Spleen (tissue), 11 donors: ENCODE results near the gene SAMD15. TPM values are rescaled to one million over a fixed set of nuclear protein-coding genes. Genes with fewer than 3 reads are reported as not detected.

Experiments
- DNase-seq: peaks from one replicate; pipeline ENCODE4 v3.0.0-alpha.2; 2020
- H3K27ac ChIP-seq, 8 donors: fragments of 200-600 bp; sonication (generic) in 7 of 8; 1 replicate in 4 of 8; 2 replicates in 4 of 8; pipeline versions ENCODE4 v1.5.0 to v1.8.0; 2016 to 2021; ENCODE audit warnings: inconsistent platforms in 4 of 8, mild to moderate bottlenecking in 4 of 8, moderate library complexity in 1 of 8
- H3K27me3 ChIP-seq, 7 donors: fragments of 200-600 bp; sonication (generic) in 6 of 7; replicated peaks in 1 of 7; 1 replicate in 4 of 7; 2 replicates in 3 of 7; pipeline versions ENCODE4 v1.5.0 to v1.8.0; 2016 to 2021; ENCODE audit warnings: inconsistent platforms in 3 of 7, mild to moderate bottlenecking in 1 of 7
- H3K36me3 ChIP-seq, 6 donors: fragments of 200-600 bp; sonication (generic) in 5 of 6; 1 replicate in 4 of 6; 2 replicates in 2 of 6; pipeline versions ENCODE4 v1.5.0 to v1.8.0; 2016 to 2021; ENCODE audit warnings: inconsistent platforms in 2 of 6
- H3K4me1 ChIP-seq, 6 donors: fragments of 200-600 bp; sonication (generic) in 5 of 6; 1 replicate in 3 of 6; 2 replicates in 3 of 6; pipeline versions ENCODE4 v1.5.0 to v1.8.0; 2016 to 2021; ENCODE audit warnings: inconsistent platforms in 3 of 6
- H3K4me3 ChIP-seq, 8 donors: fragments of 200-600 bp; sonication (generic) in 7 of 8; 1 replicate in 4 of 8; 2 replicates in 4 of 8; pipeline versions ENCODE4 v1.5.0 to v1.8.0; 2016 to 2021; ENCODE audit warnings: inconsistent platforms in 4 of 8, mild to moderate bottlenecking in 4 of 8, moderate library complexity in 2 of 8
- H3K9me3 ChIP-seq, 8 donors: fragments of 200-600 bp; sonication (generic) in 7 of 8; 1 replicate in 4 of 8; 2 replicates in 4 of 8; pipeline versions ENCODE4 v1.5.0 to v1.8.0; 2016 to 2021; ENCODE audit warnings: inconsistent platforms in 4 of 8
- CTCF ChIP-seq, 11 experiments: fragments of 200-600 bp in 7 of 11; fragments of 450-650 bp in 4 of 11; sonication (generic) in 4 of 11; IDR thresholded peaks in 8 of 11; conservative IDR thresholded peaks in 3 of 11; 1 replicate in 7 of 11; 2 replicates in 4 of 11; pipeline versions ENCODE4 v1.4.0 to v1.8.0; 2016 to 2021; ENCODE audit warnings: antibody characterized with exemption in 11 of 11, inconsistent platforms in 4 of 11, mild to moderate bottlenecking in 1 of 11
- POLR2A ChIP-seq, 3 donors: fragments of 450-650 bp; IDR thresholded peaks; one replicate each; pipeline ENCODE4 v1.5.1; 2017; ENCODE audit warnings: antibody characterized with exemption in 3 of 3, mild to moderate bottlenecking in 1 of 3
- POLR2AphosphoS5 ChIP-seq, 3 donors: sonication (generic); formaldehyde crosslinking; IDR thresholded peaks; one replicate each; pipeline ENCODE4 v1.5.1; 2017; ENCODE audit warnings: antibody characterized with exemption in 3 of 3
- WGBS, 5 donors: extraction: QIAGEN DNeasy Blood & Tissue Kit in 3 of 5; methylation state at CpG; one replicate each; pipeline versions ENCODE4 v1.1.5 to v1.1.7; 2013 to 2018; 5-methylcytosine and 5-hydroxymethylcytosine counted together
- intact Hi-C: fragments of 100-400 bp; cut with DNase I; formaldehyde crosslinking; loops from one replicate; pipeline ENCODE4 v1.15.0; 2023; ENCODE audit warnings: low total_unique reads
- polyA plus RNA-seq, 3 donors: library from polyadenylated mRNA; stranded (reverse); fragments of 200-250 nt; gene quantifications; one replicate each; pipeline ENCODE4 v1.2.1, GENCODE V29; 2013
- total RNA-seq, 7 donors: library from RNA; depleted of rRNA in 3 of 7; stranded (reverse); fragments of >200 nt in 3 of 7; fragmentation: NEBNext Ultra II Directional in 4 of 7; extraction: Animal tissue kit (Norgen Biotek cat#: 25700) in 4 of 7; gene quantifications; one replicate each; pipeline versions ENCODE4 v1.1.0 to v1.2.1, GENCODE V29; 2016 to 2021
- donor health status: healthy with polysubstance abuse.
- donor health status: DM: no; HTN: no; CAD: no; lungs with moderate emphysema.
- donor health status: DM: no; HTN: no; CAD: no.
- donor health status: Bipolar disorder and iron deficiency.
- donor health status: healthy.
- donor health status: DM: no; HTN: no; CAD: no.
- donor health status: DM: yes; HTN: yes; CAD: no.

SAMD15 gene
- total and polyA plus RNA-seq, 10 donors, result 0.15 to 1.7 (median 0.79) TPM; not detected in 1

DNA sequence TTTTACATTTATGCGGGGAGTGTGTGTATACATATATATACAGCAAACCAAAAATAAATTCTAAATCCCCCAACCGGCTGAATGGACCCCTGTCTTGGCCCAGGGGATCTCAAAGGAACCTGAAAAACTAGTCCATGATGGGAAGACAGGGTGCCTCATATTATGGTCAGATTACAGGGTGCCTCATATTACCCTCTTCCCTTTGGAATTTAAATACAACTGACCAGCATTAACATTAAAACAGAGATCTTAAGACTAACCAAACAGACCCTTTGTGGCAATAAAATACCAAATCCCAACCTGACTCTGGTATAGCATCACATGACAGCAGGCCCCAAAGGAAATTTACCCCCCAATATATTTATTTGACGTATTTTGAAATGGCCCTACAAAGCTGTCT is 39.3 kb upstream of the SAMD15 start:
- Histone ChIP-seq H3K27me3 (no peaks in the 10 kb centered on the region), H3K4me3 (no peak overlapping the region), H3K36me3 (peaks cover 0 to 82% (median 39%) of the 10 kb centered on the region in 6 donors), H3K4me1 (no peaks in the 10 kb centered on the region), H3K9me3 (no peaks in the 10 kb centered on the region), H3K27ac (no peak overlapping the region)
- no peak for DNase-seq
- WGBS, 5 donors, result 89 to 97% (median 96%) methylated on average over 3 of the region's 3 CpGs
- no peak for TF ChIP-seq CTCF (IDR thresholded peaks at IDR 0.05 in 8 of 11, conservative IDR thresholded peaks at IDR 0.05 in 3 of 11)
- no peak for TF ChIP-seq POLR2AphosphoS5 (IDR thresholded peaks at IDR 0.05)
- TF ChIP-seq POLR2A (IDR thresholded peaks at IDR 0.05), result no peak
- intact Hi-C loops, result no loop called here

DNA sequence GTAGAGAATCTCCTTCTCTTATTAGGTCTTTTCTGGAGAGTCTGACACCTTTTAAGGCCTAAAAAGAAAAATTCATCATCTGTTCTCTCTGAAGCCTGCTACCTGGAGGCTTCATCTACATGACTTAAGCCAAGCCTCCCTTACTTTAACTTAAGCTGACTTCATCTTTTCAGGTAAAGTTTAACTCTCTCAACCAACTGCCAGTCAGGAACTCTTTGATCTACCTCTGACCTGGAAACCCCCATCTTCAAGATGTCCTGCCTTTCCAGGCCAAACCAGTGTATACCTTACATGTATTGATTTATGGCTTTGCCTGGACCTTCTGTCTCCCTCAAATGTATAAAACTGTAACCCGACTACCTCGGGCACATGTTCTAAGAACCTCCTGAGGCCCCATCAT is 38.9 kb upstream of the SAMD15 start:
- intact Hi-C loops, result no loop called here
- 88 to 95% (median 93%) methylated on average over 2 of the region's 2 CpGs for WGBS, 5 donors
- no peaks in the 10 kb centered on the region for H3K9me3 ChIP-seq
- no peak overlapping the region for H3K27ac ChIP-seq
- no peak for TF ChIP-seq CTCF (IDR thresholded peaks at IDR 0.05 in 8 of 11, conservative IDR thresholded peaks at IDR 0.05 in 3 of 11)
- TF ChIP-seq POLR2A (IDR thresholded peaks at IDR 0.05), result no peak
- no peak for TF ChIP-seq POLR2AphosphoS5 (IDR thresholded peaks at IDR 0.05)
- no peak for DNase-seq
- H3K4me1 ChIP-seq, result no peaks in the 10 kb centered on the region
- no peaks in the 10 kb centered on the region for H3K27me3 ChIP-seq
- peaks cover 0 to 87% (median 43%) of the 10 kb centered on the region in 6 donors for H3K36me3 ChIP-seq
- H3K4me3 ChIP-seq, result no peak overlapping the region

DNA sequence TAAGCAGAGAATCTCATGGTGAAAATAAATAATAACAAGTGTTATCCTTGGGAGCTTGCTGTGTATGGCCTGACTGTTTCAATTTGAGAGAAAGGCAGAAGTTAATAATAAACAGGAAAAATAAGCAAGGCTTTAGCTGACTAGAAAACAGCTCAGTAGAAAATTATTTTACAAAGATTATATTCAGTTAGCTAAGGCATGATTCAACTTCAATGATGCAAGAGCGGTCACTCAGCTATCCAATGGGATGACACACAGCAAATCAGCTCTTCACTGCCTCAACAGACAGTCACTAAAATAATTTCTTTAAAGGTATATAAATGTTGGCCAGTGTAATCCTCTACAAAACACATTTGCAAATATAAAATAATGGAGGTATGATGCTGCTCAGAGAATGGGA is 37.8 kb upstream of the SAMD15 start:
- TF ChIP-seq POLR2A (IDR thresholded peaks at IDR 0.05), result no peak
- no peak for TF ChIP-seq CTCF (IDR thresholded peaks at IDR 0.05 in 8 of 11, conservative IDR thresholded peaks at IDR 0.05 in 3 of 11)
- no peak for TF ChIP-seq POLR2AphosphoS5 (IDR thresholded peaks at IDR 0.05)
- WGBS, 5 donors, result 97 to 100% (median 98%) methylated on average over 1 of the region's 1 CpG
- Histone ChIP-seq H3K4me1 (no peaks in the 10 kb centered on the region), H3K36me3 (peaks cover 0 to 98% (median 50%) of the 10 kb centered on the region in 6 donors), H3K9me3 (no peaks in the 10 kb centered on the region), H3K4me3 (no peak overlapping the region), H3K27me3 (no peaks in the 10 kb centered on the region), H3K27ac (no peak overlapping the region)
- intact Hi-C loops, result no loop called here
- DNase-seq, result no peak

DNA sequence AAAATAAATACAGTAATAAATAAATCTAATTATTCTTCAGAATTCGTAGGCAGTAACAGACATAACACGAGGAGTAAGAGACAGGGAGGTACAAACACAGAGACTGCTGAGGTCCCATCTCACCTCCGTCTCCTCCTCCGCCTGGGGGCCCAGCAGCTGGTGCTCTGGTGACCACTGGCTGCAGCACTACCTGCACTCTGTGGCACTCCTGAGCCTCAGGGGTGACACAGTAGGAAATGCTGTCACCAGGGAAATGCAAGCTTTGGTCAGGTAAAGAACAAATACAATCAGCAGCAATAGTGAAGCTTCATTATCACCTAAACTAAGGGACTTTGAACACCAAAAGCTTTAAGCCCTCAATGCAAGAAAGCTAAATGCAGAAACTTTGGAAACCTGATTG is 36.8 kb upstream of the SAMD15 start:
- no peak for DNase-seq
- WGBS, 5 donors, result 88 to 98% (median 94%) methylated on average over 4 of the region's 4 CpGs
- no peak for TF ChIP-seq POLR2AphosphoS5 (IDR thresholded peaks at IDR 0.05)
- TF ChIP-seq POLR2A (IDR thresholded peaks at IDR 0.05), result no peak
- no peak for TF ChIP-seq CTCF (IDR thresholded peaks at IDR 0.05 in 8 of 11, conservative IDR thresholded peaks at IDR 0.05 in 3 of 11)
- Histone ChIP-seq H3K4me1 (no peaks in the 10 kb centered on the region), H3K36me3 (peaks cover 0 to 99% (median 51%) of the 10 kb centered on the region in 6 donors), H3K9me3 (no peaks in the 10 kb centered on the region), H3K4me3 (no peak overlapping the region), H3K27me3 (no peaks in the 10 kb centered on the region), H3K27ac (no peak overlapping the region)
- intact Hi-C loops, result no loop called here
